Measurements from ENCODE around the gene WDFY4.

Gene WDFY4

GRCh38 chr10:48771234-48771633 lies 86.6 kb downstream of the WDFY4 start:
- DNase-seq (ENCODE audit: low spot score), result no peak

DNA sequence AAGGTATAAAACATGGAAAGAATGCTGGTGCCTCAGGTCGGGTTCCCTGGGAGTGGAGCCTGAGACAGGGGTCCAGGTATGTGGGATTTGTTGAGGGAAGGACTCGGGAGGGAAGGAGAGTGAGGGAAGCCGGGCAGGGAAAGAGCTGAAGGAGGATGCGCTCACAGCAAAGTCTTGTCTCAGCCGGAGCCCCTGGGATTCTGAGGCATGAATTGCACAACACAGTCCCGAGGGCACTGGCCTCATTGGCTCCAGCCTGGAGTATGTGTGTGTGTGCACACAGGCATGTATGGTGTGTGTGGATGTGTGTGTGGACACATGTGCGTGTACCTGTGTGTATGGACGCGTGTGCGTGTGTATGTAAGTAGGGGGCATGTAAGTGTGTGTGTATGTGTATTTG lies 87.4 kb downstream of the WDFY4 start:
- DNase-seq (ENCODE audit: low spot score), result no peak

GRCh38 chr10:48773580-48773979 lies 88.9 kb downstream of the WDFY4 start:
- DNase-seq (ENCODE audit: low spot score), result no peak

- DNase-seq (ENCODE audit: low spot score), result no peak
Measured at GRCh38 chr10:48774416-48775205, 89.9 kb downstream of the WDFY4 start.

GRCh38 chr10:48775206-48775517 lies 90.5 kb downstream of the WDFY4 start:
- no peak for DNase-seq (ENCODE audit: low spot score)

- DNase-seq (ENCODE audit: low spot score), result no peak
Measured at GRCh38 chr10:48776005-48776522, 91.4 kb downstream of the WDFY4 start.

GRCh38 chr10:48776528-48776927 lies 91.9 kb downstream of the WDFY4 start:
- DNase-seq (ENCODE audit: low spot score), result no peak

DNA sequence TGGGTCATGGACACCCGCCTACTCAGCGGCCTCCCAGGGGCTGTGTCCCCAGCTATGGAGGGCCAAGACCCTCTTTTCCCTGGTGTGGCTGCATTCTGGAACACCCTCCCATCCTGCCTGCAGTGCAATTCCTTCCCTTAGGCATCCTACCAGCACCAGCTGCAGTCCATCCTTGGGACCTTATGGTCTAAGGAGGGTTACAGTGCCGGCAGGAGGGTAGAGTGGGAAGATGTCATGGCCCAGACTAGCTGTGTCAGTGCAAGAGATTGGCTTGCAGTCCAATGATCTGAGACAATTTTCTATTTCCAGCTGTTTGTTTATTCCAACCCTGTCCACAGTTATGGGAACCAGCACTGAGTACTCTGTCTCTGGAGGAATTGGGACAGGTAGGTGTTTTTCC lies 92.4 kb downstream of the WDFY4 start:
- no peak for DNase-seq (ENCODE audit: low spot score)

DNA sequence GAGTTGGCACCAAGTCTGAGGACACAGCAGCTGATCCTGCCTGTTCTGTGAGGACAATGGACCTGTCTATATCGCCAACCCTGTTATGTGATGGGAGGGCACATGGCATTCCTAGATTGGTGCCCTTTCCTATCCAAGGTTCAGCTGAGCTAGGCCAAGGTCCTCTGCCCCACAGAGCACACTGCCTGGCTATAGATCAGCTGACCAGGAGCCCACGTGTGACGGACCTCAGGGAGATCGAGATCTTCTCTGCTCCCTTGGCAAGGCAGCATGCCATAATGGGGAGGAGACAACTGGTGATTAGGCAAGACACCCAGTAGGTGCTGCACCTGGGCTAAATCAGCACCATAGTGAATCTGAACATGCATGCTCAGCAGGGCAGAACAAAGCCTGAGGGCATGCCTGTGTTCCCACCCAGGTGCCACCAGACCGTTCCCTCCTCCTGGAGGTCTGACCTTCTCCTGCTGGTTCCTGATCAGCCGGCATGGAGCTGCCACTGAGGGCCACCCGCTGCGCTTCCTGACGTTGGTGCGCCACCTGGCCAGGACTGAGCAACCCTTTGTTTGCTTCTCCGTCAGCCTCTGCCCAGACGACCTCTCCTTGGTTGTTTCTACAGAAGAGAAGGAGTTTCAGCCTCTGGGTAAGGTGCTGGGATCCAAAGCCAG lies 93.7 kb downstream of the WDFY4 start:
- no peak for DNase-seq (ENCODE audit: low spot score)

GRCh38 chr10:48779077-48779476 lies 94.4 kb downstream of the WDFY4 start:
- no peak for DNase-seq (ENCODE audit: low spot score)

GRCh38 chr10:48779546-48780152 lies 95.0 kb downstream of the WDFY4 start:
- no peak for DNase-seq (ENCODE audit: low spot score)

DNA sequence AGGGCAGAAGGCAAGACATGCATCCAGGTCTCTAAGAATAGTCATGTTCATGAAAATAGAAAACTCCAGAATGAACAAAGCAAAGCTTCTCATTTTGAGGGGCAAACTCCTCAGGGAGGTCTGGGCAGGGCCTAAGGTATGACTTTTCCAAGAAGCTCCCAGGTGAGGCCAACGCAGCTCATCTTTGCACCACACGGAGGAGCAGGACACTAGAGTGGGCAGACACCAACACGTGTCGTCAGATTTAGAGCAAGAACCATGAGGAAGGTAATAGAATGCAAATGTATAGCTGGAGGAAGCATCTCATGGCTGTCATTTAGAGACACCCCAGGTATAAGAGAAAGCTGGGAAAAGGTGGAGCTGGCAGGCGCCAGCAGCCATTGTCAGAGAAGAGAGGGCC lies 95.7 kb downstream of the WDFY4 start:
- DNase-seq (ENCODE audit: low spot score), result no peak

- DNase-seq (ENCODE audit: low spot score), result no peak
Measured at GRCh38 chr10:48782386-48782785, 97.7 kb downstream of the WDFY4 start.

- no peak for DNase-seq (ENCODE audit: low spot score)
Measured at GRCh38 chr10:48784031-48784430, 99.4 kb downstream of the WDFY4 start.

DNA sequence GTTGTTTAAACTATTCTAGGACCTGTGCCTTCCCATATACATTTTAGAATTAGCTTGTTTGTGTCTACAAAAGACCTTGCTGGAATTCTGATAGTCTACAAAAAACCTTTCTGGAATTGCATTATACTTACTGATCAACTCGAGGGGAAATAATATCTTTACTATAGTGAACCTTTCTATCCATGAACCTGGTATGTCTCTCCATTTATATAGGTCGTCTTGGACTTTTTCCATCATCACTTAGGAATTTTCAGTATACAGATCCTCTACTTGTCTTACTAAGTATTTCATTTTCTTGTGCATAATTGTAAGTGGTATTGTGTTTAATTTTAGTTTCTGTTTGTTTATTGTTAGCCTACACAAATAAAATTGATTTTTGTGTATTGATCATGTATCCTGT lies 101.1 kb downstream of the WDFY4 start:
- DNase-seq (ENCODE audit: low spot score), result no peak

DNA sequence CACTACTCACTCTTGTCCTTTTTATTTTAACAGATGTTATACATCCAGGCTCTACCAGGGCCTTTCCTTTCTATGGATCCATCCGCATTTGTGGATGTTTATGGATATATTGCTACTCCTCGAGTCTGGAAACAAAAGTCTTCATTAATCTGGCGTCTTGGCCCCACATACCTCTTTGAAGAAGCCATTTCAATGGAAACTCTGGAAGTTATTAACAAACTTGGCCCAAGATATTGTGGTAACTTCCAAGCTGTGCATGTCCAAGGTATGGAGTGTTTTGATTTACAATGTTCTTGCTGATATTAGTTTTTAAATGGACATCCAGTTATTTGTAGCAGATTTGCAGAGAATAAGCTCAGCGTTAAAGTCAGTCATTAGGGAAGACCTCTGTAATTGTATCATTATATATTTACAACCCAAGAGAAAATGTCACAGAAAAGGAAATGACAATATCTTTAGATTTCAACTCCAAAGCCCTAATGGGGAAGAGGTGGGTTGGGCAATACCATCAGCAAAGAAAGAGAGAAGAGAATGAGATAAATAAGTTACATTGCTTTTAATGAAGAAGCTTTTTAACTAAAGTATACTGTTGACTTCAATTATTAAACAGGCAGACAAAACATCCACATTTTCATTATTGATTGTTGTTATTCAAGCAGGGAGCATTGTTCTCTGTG lies 102.1 kb downstream of the WDFY4 start:
- no peak for DNase-seq (ENCODE audit: low spot score)

- DNase-seq (ENCODE audit: low spot score), result no peak
Measured at GRCh38 chr10:48788554-48788953, 103.9 kb downstream of the WDFY4 start.

- DNase-seq (ENCODE audit: low spot score), result no peak
Measured at GRCh38 chr10:48789486-48790456, 105.1 kb downstream of the WDFY4 start.

DNA sequence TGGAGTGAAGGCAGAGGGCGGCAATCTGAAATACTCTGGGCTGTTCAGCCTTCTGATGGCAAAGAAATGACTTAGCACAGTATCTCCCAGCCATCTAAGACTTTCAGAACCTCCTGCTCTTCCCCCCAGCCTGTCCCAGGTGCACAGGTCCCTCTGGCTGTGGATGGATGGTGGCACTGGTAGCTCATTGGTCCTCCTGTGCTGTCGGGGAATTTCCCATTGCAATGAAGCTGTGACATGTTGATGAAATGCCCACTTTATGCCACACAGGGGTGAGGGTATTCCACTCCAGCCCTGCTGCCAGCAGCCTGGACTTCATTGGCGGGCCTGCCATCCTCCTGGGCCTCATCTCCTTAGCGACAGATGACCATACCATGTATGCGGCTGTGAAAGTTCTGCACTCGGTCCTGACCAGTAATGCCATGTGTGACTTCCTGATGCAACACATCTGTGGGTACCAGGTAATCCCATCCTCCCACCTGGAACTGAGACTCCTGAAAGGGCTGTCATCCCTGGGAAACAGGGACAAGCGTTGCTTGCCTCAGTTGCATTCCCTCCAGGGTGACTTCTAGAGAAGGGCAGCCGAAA lies 105.9 kb downstream of the WDFY4 start:
- DNase-seq (ENCODE audit: low spot score), result no peak

DNA sequence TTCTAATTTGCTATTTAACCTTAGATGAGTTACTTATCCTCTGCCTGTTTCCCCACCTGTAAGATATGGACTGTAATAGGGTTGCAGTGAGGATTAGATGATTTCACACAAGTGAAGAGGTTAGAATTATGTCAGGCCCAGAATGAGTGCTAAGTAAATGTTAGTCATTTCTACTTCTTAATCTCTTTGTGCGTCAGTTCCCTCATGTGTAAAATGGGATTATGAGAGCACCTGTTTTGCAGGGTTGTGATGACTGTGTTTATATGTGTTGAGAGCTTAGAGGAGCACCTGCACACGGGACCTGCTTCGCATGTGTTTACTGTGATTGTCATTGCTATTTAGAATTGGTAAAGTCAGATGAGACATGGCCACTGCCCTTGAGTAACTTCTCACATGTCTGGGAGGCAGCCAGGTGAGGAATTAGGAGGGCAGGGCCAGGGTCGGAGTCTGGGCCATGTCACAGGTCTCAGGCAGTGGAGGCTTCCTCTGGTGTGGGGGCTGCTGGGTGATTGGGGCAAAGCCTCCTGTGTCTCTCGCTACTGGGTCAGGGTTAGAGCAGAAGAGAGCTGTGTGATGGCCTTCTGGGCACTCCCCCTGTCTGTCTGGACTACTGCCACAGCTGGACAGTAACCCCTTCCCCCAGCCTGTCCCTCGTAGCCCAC lies 106.7 kb downstream of the WDFY4 start:
- DNase-seq (ENCODE audit: low spot score), result peak; percentile 25

DNA sequence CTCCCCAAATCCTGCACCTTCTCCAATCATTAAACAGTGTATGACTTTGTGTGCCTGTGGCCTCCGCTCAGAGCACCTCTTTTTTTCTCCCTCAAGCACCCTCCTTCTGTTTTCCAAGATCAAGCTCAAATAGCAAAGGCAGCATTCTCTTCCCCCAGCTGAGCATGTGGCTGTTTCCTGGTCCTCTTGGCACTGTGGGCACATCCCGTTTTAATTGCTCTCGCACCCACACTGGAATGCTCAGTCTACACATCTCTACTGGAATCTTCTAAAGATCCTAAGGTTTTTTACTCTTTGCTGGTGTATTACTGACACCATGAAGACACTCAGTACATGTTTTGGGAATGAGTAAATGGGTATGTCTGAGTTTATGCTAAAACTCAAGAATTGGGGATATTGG lies 107.4 kb downstream of the WDFY4 start:
- no peak for DNase-seq (ENCODE audit: low spot score)
